HUES64 (cell line): ENCODE results near the gene GCN1.
"Not testable (repeated sequence)": the region's sequence is repeated elsewhere in the genome, so short reads cannot be mapped to it uniquely, and the experiment has no call there.

Experiments
- H3K27ac ChIP-seq: 2 replicates; pipeline ENCODE4 v1.7.0; 2013; ENCODE audit warnings: low read depth, low read length, inconsistent platforms
- H3K27me3 ChIP-seq: 2 replicates; pipeline ENCODE4 v1.6.1; 2013; ENCODE audit warnings: mild to moderate bottlenecking, low read length; ENCODE audit not compliant: insufficient read depth
- H3K36me3 ChIP-seq: 2 replicates; pipeline ENCODE4 v1.6.1; 2013; ENCODE audit warnings: mild to moderate bottlenecking, low read length; ENCODE audit not compliant: insufficient read depth
- H3K4me1 ChIP-seq: 2 replicates; pipeline ENCODE4 v1.6.1; 2013; ENCODE audit warnings: mild to moderate bottlenecking, low read length, moderate library complexity; ENCODE audit not compliant: insufficient read depth
- H3K4me3 ChIP-seq: 2 replicates; pipeline ENCODE4 v1.5.1; 2013; ENCODE audit warnings: mild to moderate bottlenecking, low read length, moderate library complexity
- H3K9ac ChIP-seq: 2 replicates; pipeline ENCODE4 v1.6.1; 2013; ENCODE audit warnings: mild to moderate bottlenecking, low read depth, low read length
- H3K9me3 ChIP-seq: 2 replicates; pipeline ENCODE4 v1.6.1; 2013; ENCODE audit warnings: low read depth, low read length; ENCODE audit not compliant: insufficient read depth
- WGBS: fragments of 150-250, 120-280 bp; methylation state at CpG from one replicate; pipeline ENCODE4 v1.1.7; 2013; ENCODE audit warnings: missing lambda C conversion rate; 5-methylcytosine and 5-hydroxymethylcytosine counted together

GCN1 gene

DNA sequence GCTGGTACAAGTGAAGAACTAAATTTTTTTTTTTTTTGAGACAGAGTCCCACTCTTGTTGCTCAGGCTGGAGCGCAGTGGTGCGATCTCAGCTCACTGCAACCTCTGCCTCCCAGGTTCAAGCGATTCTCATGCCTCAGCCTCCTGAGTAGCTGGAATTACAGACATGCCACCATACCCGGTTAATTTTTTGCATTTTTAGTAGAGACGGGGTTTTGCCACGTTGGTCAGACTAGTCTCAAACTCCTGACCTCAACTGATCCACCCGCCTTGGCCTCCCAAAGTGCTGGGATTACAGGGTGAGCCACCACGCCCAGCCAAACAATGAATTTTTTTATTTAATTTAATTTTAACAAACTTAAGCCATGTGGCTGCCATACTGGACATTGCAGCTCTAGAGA, 1.2 kb downstream of the GCN1 start:
- not testable (repeated sequence) for H3K4me1 ChIP-seq, H3K27me3 ChIP-seq, H3K27ac ChIP-seq, H3K9me3 ChIP-seq
- peaks cover 63% of the 10 kb centered on the region for H3K36me3 ChIP-seq
- peak overlapping the region; percentile 90 for H3K4me3 ChIP-seq
- peak overlapping the region; percentile 91; the same call in 1 of the 2 replicates for H3K9ac ChIP-seq
- WGBS, result 94% methylated on average over 8 of the region's 8 CpGs

DNA sequence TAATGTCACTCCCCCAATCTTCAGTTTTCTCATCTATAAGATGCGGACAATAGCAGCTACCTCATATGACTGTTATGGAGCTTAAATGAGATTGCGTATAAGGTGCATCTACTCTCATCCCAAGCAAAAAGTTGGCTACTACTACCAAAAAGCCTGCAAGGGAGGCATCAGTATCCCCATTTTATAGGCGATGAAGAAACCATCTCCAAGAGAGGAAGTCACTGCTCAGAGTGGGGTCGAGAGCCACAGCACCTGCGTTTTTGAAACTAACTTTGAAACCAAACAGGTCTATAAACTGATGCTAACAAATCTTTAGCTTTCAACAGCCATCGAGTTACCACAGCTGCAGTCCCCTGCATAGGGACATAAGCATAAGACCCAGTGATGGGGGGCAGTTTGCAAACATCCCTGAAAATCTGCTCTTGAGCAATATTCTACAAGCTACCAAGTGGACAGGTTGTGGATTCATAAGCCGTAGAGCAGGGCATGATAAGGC, 3.5 kb downstream of the GCN1 start:
- WGBS, result 95% methylated on average over 7 of the region's 7 CpGs
- Histone ChIP-seq H3K9me3 (no peaks in the 10 kb centered on the region), H3K4me3 (no peak overlapping the region), H3K9ac (no peak overlapping the region), H3K27ac (no peak overlapping the region), H3K4me1 (no peaks in the 10 kb centered on the region; the same call in 1 of the 2 replicates), H3K36me3 (peaks cover 62% of the 10 kb centered on the region), H3K27me3 (no peaks in the 10 kb centered on the region)

DNA sequence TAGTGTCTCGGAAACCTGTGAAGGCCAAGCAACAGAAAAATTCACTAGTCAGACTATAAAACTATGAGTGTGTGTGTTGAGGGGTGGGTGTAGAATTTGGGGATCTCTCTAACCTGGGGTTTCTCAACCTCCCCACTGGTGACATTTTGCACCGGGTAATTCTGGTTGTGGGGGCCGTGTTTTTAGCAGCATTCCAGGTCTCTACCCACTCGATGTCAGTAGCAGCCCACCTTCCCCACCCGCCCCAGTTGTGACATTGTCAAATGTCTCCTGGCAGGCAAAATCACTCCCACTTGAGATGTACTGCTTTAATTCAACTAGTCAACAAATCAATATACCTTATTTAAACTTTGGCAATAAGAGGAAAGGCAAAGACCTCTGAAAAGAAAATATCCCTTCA, 4.1 kb downstream of the GCN1 start:
- H3K4me3 ChIP-seq, result no peak overlapping the region
- 99% methylated on average over 5 of the region's 5 CpGs for WGBS
- H3K4me1 ChIP-seq, result no peaks in the 10 kb centered on the region; the same call in 1 of the 2 replicates
- no peak overlapping the region for H3K27ac ChIP-seq
- no peaks in the 10 kb centered on the region for H3K9me3 ChIP-seq
- peaks cover 65% of the 10 kb centered on the region for H3K36me3 ChIP-seq
- no peaks in the 10 kb centered on the region for H3K27me3 ChIP-seq
- H3K9ac ChIP-seq, result no peak overlapping the region

DNA sequence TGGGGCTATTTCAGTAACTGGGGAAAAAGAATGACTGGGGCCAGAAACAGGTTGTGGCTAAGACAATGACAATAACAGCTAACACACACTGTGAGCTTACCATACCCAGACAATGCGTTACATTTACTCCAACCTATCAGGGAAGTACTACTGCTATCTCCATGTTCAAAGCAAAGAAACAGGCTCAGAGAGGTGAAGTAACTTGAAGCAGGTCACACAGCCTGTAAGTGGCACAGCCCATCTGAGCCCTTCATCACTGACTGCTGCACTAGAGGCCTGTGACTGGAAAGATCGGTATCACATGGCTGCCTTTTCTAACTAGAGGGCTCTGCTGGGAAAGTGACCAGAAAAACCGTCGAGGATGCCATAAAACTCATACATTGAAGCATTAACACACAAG, 7.9 kb downstream of the GCN1 start:
- no peak overlapping the region for H3K9ac ChIP-seq
- no peak overlapping the region for H3K27ac ChIP-seq
- WGBS, result 97% methylated on average over 4 of the region's 4 CpGs
- no peak overlapping the region for H3K4me3 ChIP-seq
- H3K4me1 ChIP-seq, result no peaks in the 10 kb centered on the region
- H3K9me3 ChIP-seq, result no peaks in the 10 kb centered on the region
- no peaks in the 10 kb centered on the region for H3K27me3 ChIP-seq
- H3K36me3 ChIP-seq, result peaks cover 94% of the 10 kb centered on the region

DNA sequence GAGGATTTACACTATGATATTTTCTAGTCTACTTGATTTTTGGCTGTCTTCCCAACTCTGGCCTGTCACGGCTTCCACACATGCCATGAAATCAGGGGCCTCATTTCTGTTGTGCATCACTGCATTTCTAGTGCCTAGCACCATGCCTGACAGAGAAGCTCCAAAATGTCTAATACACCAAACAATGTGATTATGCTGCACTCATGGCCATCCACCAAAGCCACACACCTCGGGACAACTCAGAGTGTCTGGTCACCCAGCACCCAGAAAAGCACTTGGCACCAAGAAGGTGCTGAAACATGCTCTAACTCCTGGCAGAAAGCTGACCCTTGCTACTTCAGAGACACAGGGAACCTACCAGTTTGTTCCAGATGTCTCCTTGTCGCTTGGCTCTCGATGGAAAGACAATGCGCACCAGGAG, 11.3 kb downstream of the GCN1 start:
- Histone ChIP-seq H3K27me3 (no peaks in the 10 kb centered on the region), H3K27ac (no peak overlapping the region), H3K4me3 (no peak overlapping the region), H3K9me3 (no peaks in the 10 kb centered on the region), H3K4me1 (no peaks in the 10 kb centered on the region), H3K36me3 (peaks cover 90% of the 10 kb centered on the region), H3K9ac (no peak overlapping the region)
- 97% methylated on average over 5 of the region's 5 CpGs for WGBS

DNA sequence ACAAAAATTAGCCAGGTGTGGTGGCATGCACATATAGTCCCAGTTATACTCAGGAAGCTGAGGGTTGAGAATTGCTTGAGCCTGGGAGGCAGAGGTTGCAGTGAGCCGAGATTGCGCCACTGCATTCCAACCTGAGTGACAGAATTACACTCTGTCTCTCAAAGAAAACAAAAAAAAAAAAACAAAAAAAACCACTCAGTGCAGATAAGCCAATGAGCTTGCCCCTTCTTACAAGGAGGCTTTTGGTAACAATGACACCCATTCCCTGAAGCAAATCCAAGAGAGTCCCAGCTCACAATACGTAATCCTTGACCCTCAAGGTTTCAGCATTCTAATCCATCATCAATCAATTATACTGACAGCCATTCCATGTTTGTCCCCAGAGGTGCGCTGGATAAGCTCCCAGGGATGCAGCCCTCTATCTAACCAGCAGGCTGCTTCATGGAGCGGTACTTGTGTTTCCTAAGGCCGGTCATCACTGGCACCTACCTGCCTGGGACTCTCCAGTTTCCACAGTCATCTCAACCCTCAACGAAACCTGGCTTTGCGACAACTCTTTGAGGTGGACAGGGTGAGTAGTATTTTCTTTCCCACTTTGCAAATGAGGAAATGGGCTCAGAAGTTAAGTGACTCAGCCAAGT, 12.4 kb downstream of the GCN1 start:
- peaks cover 91% of the 10 kb centered on the region for H3K36me3 ChIP-seq
- no peak overlapping the region for H3K27ac ChIP-seq
- H3K9me3 ChIP-seq, result no peaks in the 10 kb centered on the region
- H3K4me3 ChIP-seq, result no peak overlapping the region
- H3K9ac ChIP-seq, result no peak overlapping the region
- no peaks in the 10 kb centered on the region for H3K27me3 ChIP-seq
- whole genome bisulfite sequencing, result 93% methylated on average over 8 of the region's 8 CpGs
- no peaks in the 10 kb centered on the region for H3K4me1 ChIP-seq

DNA sequence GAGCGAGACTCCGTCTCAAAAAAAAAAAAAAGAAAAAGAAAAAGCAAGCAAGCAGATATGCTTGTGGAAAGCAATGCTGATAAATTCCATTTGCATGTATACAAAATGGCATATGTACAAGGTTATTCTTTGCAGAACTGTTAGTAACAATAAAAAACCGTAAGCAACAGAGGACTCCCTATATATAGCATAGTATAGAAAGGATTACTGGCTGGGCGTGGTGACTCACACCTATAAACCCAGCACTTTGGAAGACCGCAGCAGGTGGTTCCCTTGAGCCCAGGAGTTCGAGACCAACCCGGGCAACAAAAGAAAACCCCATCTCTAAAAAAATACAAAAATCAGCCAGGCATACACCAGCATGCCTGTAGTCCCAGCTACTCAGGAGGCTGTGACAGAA, 13.5 kb downstream of the GCN1 start:
- Histone ChIP-seq H3K9me3 (no peaks in the 10 kb centered on the region), H3K27me3 (no peaks in the 10 kb centered on the region), H3K27ac (no peak overlapping the region), H3K36me3 (peaks cover 91% of the 10 kb centered on the region), H3K4me1 (no peaks in the 10 kb centered on the region), H3K9ac (no peak overlapping the region), H3K4me3 (no peak overlapping the region)
- WGBS, result 94% methylated on average over 6 of the region's 7 CpGs

DNA sequence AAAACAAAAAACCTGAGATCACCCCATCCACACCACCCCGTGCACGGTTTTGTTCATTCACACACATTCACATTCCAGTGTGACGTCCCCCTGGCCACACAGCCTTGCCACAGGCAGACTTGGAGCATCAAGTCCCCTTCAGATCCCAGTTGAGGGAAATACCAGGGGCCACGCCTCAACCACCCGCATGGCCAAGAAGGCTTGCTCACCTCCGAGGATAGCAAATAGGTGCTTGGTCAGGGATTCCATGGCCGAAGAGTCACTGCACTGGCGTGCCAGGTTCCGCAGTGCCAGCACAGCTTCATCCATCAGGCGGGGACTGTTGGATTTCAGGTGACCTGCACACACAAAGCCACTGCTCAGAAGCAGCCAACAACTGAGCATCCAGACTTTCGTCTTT, 19.0 kb downstream of the GCN1 start:
- Histone ChIP-seq H3K27ac (no peak overlapping the region), H3K27me3 (no peaks in the 10 kb centered on the region), H3K36me3 (peaks cover 96% of the 10 kb centered on the region), H3K9ac (no peak overlapping the region), H3K4me1 (no peaks in the 10 kb centered on the region), H3K9me3 (no peaks in the 10 kb centered on the region), H3K4me3 (no peak overlapping the region)
- WGBS, result 94% methylated on average over 11 of the region's 11 CpGs

DNA sequence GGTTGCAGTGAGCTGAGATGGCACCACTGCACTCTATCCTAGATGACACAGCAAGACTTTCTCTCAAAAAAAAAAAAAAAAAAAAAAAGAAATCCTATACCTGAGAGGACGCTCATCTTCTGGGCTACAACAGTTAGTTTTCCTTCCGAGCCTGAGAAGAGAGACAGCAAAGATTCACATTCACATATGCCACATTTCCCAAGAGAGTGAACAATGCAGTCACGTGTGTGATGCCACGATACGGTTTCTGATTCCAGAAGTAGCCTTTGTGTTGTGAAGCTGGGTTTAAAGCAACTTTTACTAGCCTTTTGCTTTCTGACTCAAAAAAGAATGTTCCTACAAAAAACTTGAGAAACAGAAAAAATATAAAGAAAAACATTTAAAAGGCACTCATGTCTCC, 19.5 kb downstream of the GCN1 start:
- no peak overlapping the region for H3K9ac ChIP-seq
- 95% methylated on average over 5 of the region's 5 CpGs for WGBS
- H3K9me3 ChIP-seq, result no peaks in the 10 kb centered on the region
- no peaks in the 10 kb centered on the region for H3K27me3 ChIP-seq
- H3K36me3 ChIP-seq, result peaks cover 98% of the 10 kb centered on the region
- no peaks in the 10 kb centered on the region for H3K4me1 ChIP-seq
- no peak overlapping the region for H3K4me3 ChIP-seq
- H3K27ac ChIP-seq, result no peak overlapping the region

DNA sequence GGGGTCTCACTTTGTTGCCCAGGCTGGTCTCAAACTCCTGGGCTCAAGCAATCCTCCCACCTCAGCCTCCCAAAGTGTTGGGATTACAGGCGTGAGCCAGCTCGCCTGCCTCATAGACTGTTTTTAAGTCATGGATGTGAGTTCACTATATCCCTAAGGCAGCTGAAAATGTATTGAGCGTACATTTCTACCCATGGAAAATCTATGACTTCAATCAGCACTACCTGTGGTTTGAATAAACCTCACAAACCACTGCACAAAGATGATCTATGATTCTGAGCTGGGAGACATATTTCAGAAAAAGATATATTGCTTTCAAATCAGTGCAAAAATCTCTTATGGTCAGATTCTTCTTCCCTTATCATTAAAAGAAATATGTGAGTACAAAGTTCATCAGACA, 22.5 kb downstream of the GCN1 start:
- H3K27me3 ChIP-seq, result no peaks in the 10 kb centered on the region
- H3K4me1 ChIP-seq, result no peaks in the 10 kb centered on the region
- H3K9me3 ChIP-seq, result no peaks in the 10 kb centered on the region
- no peak overlapping the region for H3K9ac ChIP-seq
- H3K27ac ChIP-seq, result no peak overlapping the region
- 98% methylated on average over 3 of the region's 3 CpGs for WGBS
- no peak overlapping the region for H3K4me3 ChIP-seq
- H3K36me3 ChIP-seq, result peaks cover 99% of the 10 kb centered on the region

DNA sequence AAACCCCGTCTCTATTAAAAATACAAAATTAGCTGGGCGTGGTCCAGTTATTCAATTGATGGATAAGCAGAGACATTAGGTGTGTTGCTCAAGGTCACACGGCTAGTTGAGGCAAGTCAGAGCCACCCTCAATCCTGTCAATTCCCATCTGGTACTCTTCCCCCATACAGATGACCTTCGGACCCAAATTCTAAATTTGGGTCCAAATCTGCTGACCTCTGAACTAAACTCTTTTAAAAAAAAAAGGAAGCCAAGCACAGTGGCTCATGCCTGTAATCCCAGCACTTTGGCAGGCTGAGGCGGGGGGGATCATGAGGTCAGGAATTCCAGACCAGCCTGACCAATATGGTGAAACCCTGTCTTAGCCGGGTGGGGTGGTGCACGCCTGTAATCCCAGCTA, 23.9 kb downstream of the GCN1 start:
- no peak overlapping the region for H3K4me3 ChIP-seq

DNA sequence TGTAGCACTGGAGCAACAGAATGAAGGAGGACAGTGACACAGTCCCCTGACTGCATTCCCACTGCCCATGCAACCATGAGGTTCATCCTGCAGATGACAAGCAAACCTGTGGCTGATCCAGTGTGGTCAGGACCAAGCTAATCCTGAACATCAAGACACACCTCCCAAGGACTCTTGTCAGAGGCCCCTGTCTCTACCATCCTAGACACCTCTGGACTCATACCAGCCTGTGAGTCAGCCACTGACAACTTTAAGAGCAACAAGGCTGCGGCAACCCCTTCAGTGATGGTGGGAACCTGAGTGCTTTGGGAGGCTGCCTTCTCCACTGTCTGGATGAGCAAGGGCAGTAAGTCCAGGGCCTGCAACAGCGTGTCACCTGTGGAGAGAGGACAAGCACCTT, 24.6 kb downstream of the GCN1 start:
- peaks cover 88% of the 10 kb centered on the region for H3K36me3 ChIP-seq

More for the DNA sequence above, 23.9 kb downstream of the GCN1 start:
- Histone ChIP-seq H3K9ac (no peak overlapping the region), H3K27me3 (no peaks in the 10 kb centered on the region), H3K9me3 (no peaks in the 10 kb centered on the region), H3K36me3 (peaks cover 90% of the 10 kb centered on the region), H3K4me1 (no peaks in the 10 kb centered on the region), H3K27ac (no peak overlapping the region)
- 95% methylated on average over 7 of the region's 7 CpGs for WGBS

More for the DNA sequence above, 24.6 kb downstream of the GCN1 start:
- no peak overlapping the region for H3K27ac ChIP-seq
- H3K9me3 ChIP-seq, result no peaks in the 10 kb centered on the region
- 98% methylated on average over 2 of the region's 2 CpGs for WGBS
- H3K4me3 ChIP-seq, result no peak overlapping the region
- H3K4me1 ChIP-seq, result no peaks in the 10 kb centered on the region
- H3K9ac ChIP-seq, result no peak overlapping the region
- no peaks in the 10 kb centered on the region for H3K27me3 ChIP-seq
